Measurements from ENCODE around the gene CXCL16. TPM values are rescaled to one million over a fixed set of nuclear protein-coding genes. Genes with fewer than 3 reads are reported as not detected.
A peak's percentile ranks its signal among the peaks of the same experiment; 100 is the strongest.

The CXCL16 gene
- total and polyA plus RNA-seq, 10 of the 15 experiments (the other 5 are each of a cell fraction or from before 2014, with no cell fraction given) = 0.15 to 2.2 (median 0.65) TPM

- in situ Hi-C loops (cut with MboI) = no loop called here
- H3K4me2 ChIP-seq (ENCODE audit: control insufficient read depth, insufficient read depth) = no peak overlapping the region
These were observed 42.9 kb upstream of the CXCL16 start for GRCh38 chr17:4782652-4783051.

More at GRCh38 chr17:4782652-4783051, 42.9 kb upstream of the CXCL16 start:
- H2AFZ ChIP-seq (ENCODE audit: control insufficient read depth, low read depth, low read length) = no peak overlapping the region
- FAIRE-seq (no peak), ATAC-seq (no peak), DNase-seq (ENCODE audit: low read depth, low spot score) (no peak)
- ChIA-PET RAD21 (ENCODE audit: unreplicated experiment) (no interaction called here), POLR2A (interaction anchor here (0.8 kb wide), 1 partner anchor 9 kb away, joined by 4 read pairs; no protein-coding TSS in a partner anchor), SMC1A (ENCODE audit: uncharacterized antibody, unreplicated experiment) (no interaction called here), CTCF (interaction anchor here (0.6 to 0.9 kb wide), 3 partner anchors 73 to 404 kb away, joined by 3 to 4 read pairs (median 3); no protein-coding TSS in a partner anchor)
- H3K27ac ChIP-seq (ENCODE audit: control insufficient read depth, insufficient read depth) = no peak overlapping the region
- no peaks in the 10 kb centered on the region for H4K20me1 ChIP-seq (ENCODE audit: control insufficient read depth, insufficient read depth)
- no peaks in the 10 kb centered on the region for H3K79me2 ChIP-seq (ENCODE audit: control insufficient read depth, insufficient read depth, low read length)
- no peak overlapping the region for H3K4me3 ChIP-seq
- no peaks in the 10 kb centered on the region for H3K9me3 ChIP-seq (replicated peaks; ENCODE audit: control insufficient read depth, insufficient read depth, low read length)
- TF ChIP-seq RELA (IDR thresholded peaks at IDR 0.05; ENCODE audit: borderline replicate concordance, partially characterized antibody) (no peak), PAX8 (IDR thresholded peaks at IDR 0.05) (no peak), CTCF (IDR thresholded peaks at IDR 0.05 in 2 of 3, conservative IDR thresholded peaks at IDR 0.05 in 1 of 3; ENCODE audit: control insufficient read depth in 2 of 3, extremely low read depth in 1 of 3, insufficient read depth in 1 of 3, low read depth in 3 of 3, low read length in 3 of 3) (0 out of 6 replicates have a peak, but pooled peaks of 1 of the 3 experiments have one; percentile 6), SKIL (IDR thresholded peaks at IDR 0.05; ENCODE audit: low read depth, poor library complexity, severe bottlenecking) (no peak), KLF5 (IDR thresholded peaks at IDR 0.05; ENCODE audit: partially characterized antibody) (no peak)
- no TSS peak for BruUV-seq (replicated peaks)
- no peaks in the 10 kb centered on the region for H3K36me3 ChIP-seq (ENCODE audit: control insufficient read depth in 2 of 2, insufficient read depth in 2 of 2, low read length in 1 of 2)
- no peak overlapping the region for H3K9ac ChIP-seq (ENCODE audit: control insufficient read depth, insufficient read depth, low read length)
- intact Hi-C loops (cut with micrococcal nuclease; ENCODE audit: unreplicated experiment) = loop anchor here (10.0 kb wide), 1 partner anchor 48 kb away; the partner anchor contains the start of genes CXCL16, MED11 and ZMYND15
- 51% methylated on average over 23 of the region's 28 CpGs for WGBS (ENCODE audit: insufficient coverage, insufficient replicate concordance, low lambda C conversion rate, missing lambda C conversion rate)
- H3K4me1 ChIP-seq (ENCODE audit: control insufficient read depth, insufficient read depth, low read length) = peaks cover 4% of the 10 kb centered on the region
- peaks cover 13 to 14% of the 10 kb centered on the region in 2 experiments for H3K27me3 ChIP-seq (replicated peaks in 1 of 2; ENCODE audit: control insufficient read depth in 2 of 2, insufficient read depth in 2 of 2, low read length in 1 of 2)

All from GM12878 (cell line).